ENCODE measurements around the gene TAF3.

- no peak for TF ChIP-seq POLR2AphosphoS5 (IDR thresholded peaks at IDR 0.05; ENCODE audit: low read depth, low read length)
- no peak for TF ChIP-seq TAF1 (IDR thresholded peaks at IDR 0.05; ENCODE audit: low read depth, low read length)
Observed at GRCh38 chr10:7789390-7789789, 28.9 kb upstream of the TAF3 start.
